NOMO-1 treated with DMSO at 0.1 percent for 48 hours (cell line): Measurements from ENCODE around the gene CTAG1A.
"Not testable (repeated sequence)": the region's sequence is repeated elsewhere in the genome, so short reads cannot be mapped to it uniquely, and the experiment has no call there.

Experiments
- DNase-seq: peaks from one replicate; lab custom pipeline; 2025; ENCODE audit not compliant: unreplicated experiment; lab: John Stamatoyannopoulos, UW

CTAG1A gene

GRCh38 chrX:154611146-154611545 is 26.2 kb downstream of the CTAG1A start:
- DNase-seq = not testable (repeated sequence)

GRCh38 chrX:154613586-154613985 is 28.7 kb downstream of the CTAG1A start:
- DNase-seq = not testable (repeated sequence)

- not testable (repeated sequence) for DNase-seq
Observed at GRCh38 chrX:154619182-154619581, 34.2 kb downstream of the CTAG1A start, which contains the start of gene CTAG1B. CTAG1B (minus strand) TSS chrX:154619282; CDS start chrX:154619218, 64 bp downstream.

- DNase-seq = not testable (repeated sequence)
Observed at GRCh38 chrX:154620767-154621414, 36.0 kb downstream of the CTAG1A start.

- not testable (repeated sequence) for DNase-seq
Observed at GRCh38 chrX:154628960-154629359, 44.0 kb downstream of the CTAG1A start.

- DNase-seq = not testable (repeated sequence)
Observed at GRCh38 chrX:154630949-154631348, 46.0 kb downstream of the CTAG1A start.

GRCh38 chrX:154633661-154634060 is 48.7 kb downstream of the CTAG1A start:
- DNase-seq = not testable (repeated sequence)
